Smooth muscle cell of bladder (primary cell): ENCODE data around the gene CCDC146. TPM values are rescaled to one million over a fixed set of nuclear protein-coding genes. Genes with fewer than 3 reads are reported as not detected.

ENCODE experiments used
- total RNA-seq: library from RNA; depleted of rRNA; stranded (reverse); fragments of >200 nt; gene quantifications from 2 replicates; pipeline ENCODE4 v1.2.3, GENCODE V29; 2014

CCDC146 gene, protein sequence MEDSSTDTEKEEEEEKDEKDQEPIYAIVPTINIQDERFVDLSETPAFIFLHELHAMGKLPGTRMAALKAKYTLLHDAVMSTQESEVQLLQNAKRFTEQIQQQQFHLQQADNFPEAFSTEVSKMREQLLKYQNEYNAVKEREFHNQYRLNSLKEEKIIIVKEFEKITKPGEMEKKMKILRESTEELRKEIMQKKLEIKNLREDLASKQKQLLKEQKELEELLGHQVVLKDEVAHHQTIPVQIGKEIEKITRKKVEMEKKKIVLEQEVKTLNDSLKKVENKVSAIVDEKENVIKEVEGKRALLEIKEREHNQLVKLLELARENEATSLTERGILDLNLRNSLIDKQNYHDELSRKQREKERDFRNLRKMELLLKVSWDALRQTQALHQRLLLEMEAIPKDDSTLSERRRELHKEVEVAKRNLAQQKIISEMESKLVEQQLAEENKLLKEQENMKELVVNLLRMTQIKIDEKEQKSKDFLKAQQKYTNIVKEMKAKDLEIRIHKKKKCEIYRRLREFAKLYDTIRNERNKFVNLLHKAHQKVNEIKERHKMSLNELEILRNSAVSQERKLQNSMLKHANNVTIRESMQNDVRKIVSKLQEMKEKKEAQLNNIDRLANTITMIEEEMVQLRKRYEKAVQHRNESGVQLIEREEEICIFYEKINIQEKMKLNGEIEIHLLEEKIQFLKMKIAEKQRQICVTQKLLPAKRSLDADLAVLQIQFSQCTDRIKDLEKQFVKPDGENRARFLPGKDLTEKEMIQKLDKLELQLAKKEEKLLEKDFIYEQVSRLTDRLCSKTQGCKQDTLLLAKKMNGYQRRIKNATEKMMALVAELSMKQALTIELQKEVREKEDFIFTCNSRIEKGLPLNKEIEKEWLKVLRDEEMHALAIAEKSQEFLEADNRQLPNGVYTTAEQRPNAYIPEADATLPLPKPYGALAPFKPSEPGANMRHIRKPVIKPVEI
- total RNA-seq = 1.6 and 3.1 TPM in 2 replicates

DNA sequence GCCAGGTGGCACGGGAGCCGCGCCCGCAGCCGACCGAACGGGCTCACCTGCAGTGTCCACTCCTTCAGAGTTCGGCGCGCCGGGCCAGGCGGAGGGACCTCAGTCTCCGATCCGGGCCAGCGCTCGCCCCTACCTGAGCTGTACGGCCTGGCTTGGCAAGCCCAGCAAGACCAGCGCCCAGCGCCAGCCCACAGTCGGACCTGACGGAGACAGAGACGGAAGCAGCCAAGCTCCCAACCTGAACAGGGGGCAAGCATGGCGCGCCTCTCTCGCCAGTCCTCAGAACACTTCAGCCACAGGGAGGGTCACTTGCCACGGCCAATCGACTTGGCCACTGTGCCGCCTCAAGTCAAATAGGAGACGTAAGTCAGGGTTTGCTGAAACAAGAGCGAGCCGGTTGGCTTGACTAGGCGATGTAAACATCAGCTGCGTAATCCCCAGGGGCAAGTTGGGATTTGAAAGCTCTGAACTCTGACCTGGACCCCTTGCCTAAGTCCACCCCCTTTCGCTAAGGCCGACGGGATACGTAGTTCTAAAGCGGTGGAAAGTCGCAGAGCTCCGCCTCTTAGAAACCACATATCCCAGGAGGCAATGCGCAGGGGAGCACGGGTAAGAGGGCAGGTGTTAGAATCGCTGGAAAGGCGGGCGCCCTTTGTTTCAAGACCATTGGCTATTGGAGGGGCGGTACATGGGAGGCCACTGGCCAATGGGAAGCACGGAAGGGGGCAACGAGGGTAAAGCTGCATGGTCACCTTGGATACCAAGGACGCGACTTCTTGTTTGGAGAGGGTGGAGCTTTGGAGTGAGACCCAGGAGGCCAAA, at the start of gene CCDC146:
TSS of gene CCDC146 (plus strand) at position 756 of the 822 bp plus-strand sequence. CDS start 45,054 bp downstream, outside the sequence.

DNA sequence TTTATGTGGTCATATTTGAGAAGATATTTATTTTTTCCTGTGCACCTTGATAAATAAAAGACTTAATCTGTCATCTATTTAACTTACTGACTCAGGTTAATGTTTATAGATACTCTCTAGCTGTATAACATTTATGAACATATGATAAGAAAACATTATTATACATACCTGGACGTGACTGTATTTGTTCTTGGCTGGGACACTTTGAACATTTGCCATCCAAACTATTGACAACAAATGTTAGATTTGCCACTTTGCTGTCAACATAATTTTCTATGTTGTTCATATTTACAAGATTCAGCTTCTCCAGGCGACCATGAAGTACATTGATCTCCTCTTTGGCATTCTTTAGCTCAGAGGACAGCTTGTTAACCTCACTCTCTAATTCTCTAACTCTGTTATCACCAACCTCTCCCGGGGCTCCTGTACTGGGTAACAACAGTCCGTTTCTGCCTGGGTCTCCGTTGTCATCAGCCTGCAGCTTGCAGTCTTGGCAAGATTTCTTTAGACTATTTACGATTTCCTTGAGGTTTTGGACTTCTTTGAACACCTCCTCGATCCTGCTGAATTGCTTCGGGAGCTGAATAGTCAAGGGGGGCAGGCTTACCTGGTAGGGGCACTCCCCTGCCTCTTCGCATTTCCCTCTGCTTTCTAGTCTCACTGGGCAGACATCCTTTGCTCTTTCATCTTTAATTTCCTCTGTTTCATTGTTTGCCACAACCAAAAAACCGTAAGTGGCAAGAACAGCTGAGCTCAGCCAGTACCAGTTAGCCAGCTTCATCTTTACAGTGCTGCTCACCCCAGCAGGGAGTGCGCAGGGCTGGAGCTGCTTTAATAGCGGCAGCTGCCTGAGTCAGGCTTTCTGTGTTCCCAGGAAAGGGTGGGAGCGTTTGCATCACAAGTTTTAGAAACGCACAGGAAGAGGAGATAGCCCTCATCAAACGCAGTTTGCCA, 76.9 kb downstream of the CCDC146 start, which contains the start of gene FGL2:
TSS of gene FGL2 (minus strand) at position 807 of the 954 bp plus-strand sequence. CDS start at position 781, 26 bp downstream.

Other genes starting within 250 kb of the CCDC146 start
- gene SPDYE17, start 90.3 kb upstream of the CCDC146 start, total RNA-seq = not detected in 2 replicates
- 0.09 and 0.14 TPM in 2 replicates for gene SPDYE18, start 60.1 kb upstream of the CCDC146 start, total RNA-seq
- 58.2 and 114 TPM in 2 replicates for gene FGL2, start 77.2 kb downstream of the CCDC146 start, total RNA-seq